Astrocyte (in vitro differentiated cells and primary cell): ENCODE measurements around the gene CLIC6.

ENCODE experiments used
- EZH2 ChIP-seq: IDR thresholded peaks from 2 replicates; pipeline ENCODE4 v1.6.1; 2012; ENCODE audit warnings: mild to moderate bottlenecking, low read length, inconsistent platforms; ENCODE audit not compliant: insufficient read depth
- TF ChIP-seq, protein P1 (sequence below): IDR thresholded peaks from 2 replicates; pipeline ENCODE4 v1.5.1; 2011; ENCODE audit warnings: low read depth, mild to moderate bottlenecking, inconsistent platforms, low read length, moderate library complexity; ENCODE audit not compliant: insufficient read depth

DNA sequence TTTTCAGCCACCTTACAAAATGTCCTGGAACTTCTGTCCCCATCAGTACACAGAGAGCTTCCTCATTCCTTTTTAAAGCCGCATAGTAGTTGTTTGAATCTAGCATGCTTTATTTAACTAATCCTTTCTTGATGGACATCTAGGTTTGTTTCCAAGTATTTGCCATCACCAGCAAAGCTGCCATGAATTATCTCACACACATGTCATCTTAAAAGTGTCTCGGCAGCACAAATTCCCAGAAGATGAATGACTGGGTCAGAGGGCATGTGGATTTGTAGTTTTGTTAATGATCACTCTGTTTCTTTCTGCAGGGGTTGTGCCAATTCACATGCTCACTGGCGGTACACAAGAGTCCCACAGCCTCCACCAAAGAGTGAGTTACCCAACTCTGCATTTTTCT is 68.3 kb downstream of the CLIC6 start:
- TF ChIP-seq, protein P1, sequence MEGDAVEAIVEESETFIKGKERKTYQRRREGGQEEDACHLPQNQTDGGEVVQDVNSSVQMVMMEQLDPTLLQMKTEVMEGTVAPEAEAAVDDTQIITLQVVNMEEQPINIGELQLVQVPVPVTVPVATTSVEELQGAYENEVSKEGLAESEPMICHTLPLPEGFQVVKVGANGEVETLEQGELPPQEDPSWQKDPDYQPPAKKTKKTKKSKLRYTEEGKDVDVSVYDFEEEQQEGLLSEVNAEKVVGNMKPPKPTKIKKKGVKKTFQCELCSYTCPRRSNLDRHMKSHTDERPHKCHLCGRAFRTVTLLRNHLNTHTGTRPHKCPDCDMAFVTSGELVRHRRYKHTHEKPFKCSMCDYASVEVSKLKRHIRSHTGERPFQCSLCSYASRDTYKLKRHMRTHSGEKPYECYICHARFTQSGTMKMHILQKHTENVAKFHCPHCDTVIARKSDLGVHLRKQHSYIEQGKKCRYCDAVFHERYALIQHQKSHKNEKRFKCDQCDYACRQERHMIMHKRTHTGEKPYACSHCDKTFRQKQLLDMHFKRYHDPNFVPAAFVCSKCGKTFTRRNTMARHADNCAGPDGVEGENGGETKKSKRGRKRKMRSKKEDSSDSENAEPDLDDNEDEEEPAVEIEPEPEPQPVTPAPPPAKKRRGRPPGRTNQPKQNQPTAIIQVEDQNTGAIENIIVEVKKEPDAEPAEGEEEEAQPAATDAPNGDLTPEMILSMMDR, result no peak
- TF ChIP-seq EZH2, result no peak
